ENCODE results near the gene BCR. TPM values are rescaled to one million over a fixed set of nuclear protein-coding genes. Genes with fewer than 3 reads are reported as not detected.

BCR gene
- total RNA-seq, 1 experiment from 2014 or later: 14.6 TPM

- DNase-seq (ENCODE audit: low read depth, low spot score): no peak
- in situ Hi-C loops (cut with HindIII; ENCODE audit: low pct_unique_long_range_greater_than_20kb, low sequenced_read_pairs): no loop called here
These were observed 4.4 kb downstream of the BCR start for GRCh38 chr22:23184764-23185113.

GRCh38 chr22:23187211-23187610 lies 6.9 kb downstream of the BCR start:
- in situ Hi-C loops (cut with HindIII; ENCODE audit: low pct_unique_long_range_greater_than_20kb, low sequenced_read_pairs): no loop called here
- no peak for DNase-seq (ENCODE audit: low read depth, low spot score)

GRCh38 chr22:23187871-23188700 lies 7.8 kb downstream of the BCR start:
- DNase-seq (ENCODE audit: low read depth, low spot score): no peak
- in situ Hi-C loops (cut with HindIII; ENCODE audit: low pct_unique_long_range_greater_than_20kb, low sequenced_read_pairs): no loop called here

- in situ Hi-C loops (cut with HindIII; ENCODE audit: low pct_unique_long_range_greater_than_20kb, low sequenced_read_pairs): no loop called here
These were observed 10.2 kb downstream of the BCR start for GRCh38 chr22:23190526-23190925.

GRCh38 chr22:23192133-23192532 lies 11.8 kb downstream of the BCR start:
- in situ Hi-C loops (cut with HindIII; ENCODE audit: low pct_unique_long_range_greater_than_20kb, low sequenced_read_pairs): no loop called here
- DNase-seq (ENCODE audit: low read depth, low spot score): no peak

More at GRCh38 chr22:23190526-23190925, 10.2 kb downstream of the BCR start:
- no peak for DNase-seq (ENCODE audit: low read depth, low spot score)

GRCh38 chr22:23192558-23192957 lies 12.2 kb downstream of the BCR start:
- no peak for DNase-seq (ENCODE audit: low read depth, low spot score)
- in situ Hi-C loops (cut with HindIII; ENCODE audit: low pct_unique_long_range_greater_than_20kb, low sequenced_read_pairs): no loop called here

- no peak for DNase-seq (ENCODE audit: low read depth, low spot score)
- in situ Hi-C loops (cut with HindIII; ENCODE audit: low pct_unique_long_range_greater_than_20kb, low sequenced_read_pairs): no loop called here
These were observed 13.0 kb downstream of the BCR start for GRCh38 chr22:23193196-23193827.

- no peak for DNase-seq (ENCODE audit: low read depth, low spot score)
- in situ Hi-C loops (cut with HindIII; ENCODE audit: low pct_unique_long_range_greater_than_20kb, low sequenced_read_pairs): no loop called here
These were observed 13.6 kb downstream of the BCR start for GRCh38 chr22:23193882-23194281.

- in situ Hi-C loops (cut with HindIII; ENCODE audit: low pct_unique_long_range_greater_than_20kb, low sequenced_read_pairs): no loop called here
- no peak for DNase-seq (ENCODE audit: low read depth, low spot score)
These were observed 15.9 kb downstream of the BCR start for GRCh38 chr22:23196165-23196564.

GRCh38 chr22:23197836-23198235 lies 17.5 kb downstream of the BCR start:
- in situ Hi-C loops (cut with HindIII; ENCODE audit: low pct_unique_long_range_greater_than_20kb, low sequenced_read_pairs): no loop called here

GRCh38 chr22:23199159-23199558 lies 18.9 kb downstream of the BCR start:
- in situ Hi-C loops (cut with HindIII; ENCODE audit: low pct_unique_long_range_greater_than_20kb, low sequenced_read_pairs): no loop called here
- DNase-seq (ENCODE audit: low read depth, low spot score): no peak

More at GRCh38 chr22:23197836-23198235, 17.5 kb downstream of the BCR start:
- DNase-seq (ENCODE audit: low read depth, low spot score): no peak

- in situ Hi-C loops (cut with HindIII; ENCODE audit: low pct_unique_long_range_greater_than_20kb, low sequenced_read_pairs): no loop called here
These were observed 20.6 kb downstream of the BCR start for GRCh38 chr22:23200898-23201297.

GRCh38 chr22:23202812-23203451 lies 22.6 kb downstream of the BCR start:
- no peak for DNase-seq (ENCODE audit: low read depth, low spot score)
- in situ Hi-C loops (cut with HindIII; ENCODE audit: low pct_unique_long_range_greater_than_20kb, low sequenced_read_pairs): no loop called here

More at GRCh38 chr22:23200898-23201297, 20.6 kb downstream of the BCR start:
- no peak for DNase-seq (ENCODE audit: low read depth, low spot score)

- DNase-seq (ENCODE audit: low read depth, low spot score): no peak
- in situ Hi-C loops (cut with HindIII; ENCODE audit: low pct_unique_long_range_greater_than_20kb, low sequenced_read_pairs): no loop called here
These were observed 23.3 kb downstream of the BCR start for GRCh38 chr22:23203452-23204124.

GRCh38 chr22:23204125-23204488 lies 23.8 kb downstream of the BCR start:
- no peak for DNase-seq (ENCODE audit: low read depth, low spot score)
- in situ Hi-C loops (cut with HindIII; ENCODE audit: low pct_unique_long_range_greater_than_20kb, low sequenced_read_pairs): no loop called here

- DNase-seq (ENCODE audit: low read depth, low spot score): no peak
- in situ Hi-C loops (cut with HindIII; ENCODE audit: low pct_unique_long_range_greater_than_20kb, low sequenced_read_pairs): no loop called here
These were observed 24.3 kb downstream of the BCR start for GRCh38 chr22:23204541-23205157.

- in situ Hi-C loops (cut with HindIII; ENCODE audit: low pct_unique_long_range_greater_than_20kb, low sequenced_read_pairs): no loop called here
- no peak for DNase-seq (ENCODE audit: low read depth, low spot score)
These were observed 25.2 kb downstream of the BCR start for GRCh38 chr22:23205339-23206049.
